ENCODE results near the gene SLC5A3.

DNA sequence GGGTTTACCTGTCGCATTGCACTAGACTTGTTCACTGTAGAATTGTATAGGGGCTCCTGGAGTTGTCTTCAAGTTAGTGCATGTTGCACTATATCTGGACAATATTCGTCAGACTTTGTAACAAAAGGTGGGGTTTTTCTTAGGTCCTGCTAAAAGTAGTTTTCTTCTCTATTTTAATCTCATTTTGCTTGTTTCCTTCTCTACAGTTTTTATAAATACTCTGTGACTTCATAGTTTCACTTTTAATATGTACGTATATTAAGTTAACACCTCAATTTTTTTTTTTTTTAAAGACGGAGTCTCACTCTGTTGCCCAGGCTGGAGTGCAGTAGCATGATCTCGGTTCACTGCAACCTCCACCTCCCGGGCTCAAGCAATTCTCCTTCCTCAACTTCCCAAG, 26.5 kb upstream of the SLC5A3 start:
- no peak for TF ChIP-seq CTCF (IDR thresholded peaks at IDR 0.05; ENCODE audit: low read depth, low read length)
- no peak for TF ChIP-seq POLR2A (IDR thresholded peaks at IDR 0.05; ENCODE audit: extremely low read depth, insufficient read length)
- TF ChIP-seq MYC (IDR thresholded peaks at IDR 0.05; ENCODE audit: low read depth, low read length), result no peak
- TF ChIP-seq, protein P1, sequence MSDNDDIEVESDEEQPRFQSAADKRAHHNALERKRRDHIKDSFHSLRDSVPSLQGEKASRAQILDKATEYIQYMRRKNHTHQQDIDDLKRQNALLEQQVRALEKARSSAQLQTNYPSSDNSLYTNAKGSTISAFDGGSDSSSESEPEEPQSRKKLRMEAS (IDR thresholded peaks at IDR 0.05; ENCODE audit: low read depth, low read length), result no peak
